Spinal cord (tissue), 10 donors: ENCODE results near the gene PSTPIP1. TPM values are rescaled to one million over a fixed set of nuclear protein-coding genes. Genes with fewer than 3 reads are reported as not detected.
A peak's percentile ranks its signal among the peaks of the same experiment; 100 is the strongest.

Experiments used
- DNase-seq, 6 donors: peaks; one replicate each; pipeline versions ENCODE4 v3.0.0 to v3.0.0-alpha.2; 2013 to 2015; ENCODE audit warnings: low spot score in 6 of 6, low read depth in 4 of 6
- H3K27ac ChIP-seq: one replicate; pipeline ENCODE4 v1.5.1; 2013; ENCODE audit warnings: low read depth, low read length, control low read depth
- H3K27me3 ChIP-seq: one replicate; pipeline ENCODE4 v1.6.1; 2013; ENCODE audit warnings: low read length; ENCODE audit not compliant: control insufficient read depth, insufficient read depth
- H3K36me3 ChIP-seq: one replicate; pipeline ENCODE4 v1.6.1; 2013; ENCODE audit warnings: low read length; ENCODE audit not compliant: control insufficient read depth, insufficient read depth
- H3K4me1 ChIP-seq: one replicate; pipeline ENCODE4 v1.6.1; 2013; ENCODE audit warnings: low read length; ENCODE audit not compliant: control insufficient read depth, insufficient read depth
- H3K4me3 ChIP-seq: one replicate; pipeline ENCODE4 v1.5.1; 2013; ENCODE audit warnings: low read depth, low read length, control low read depth
- H3K9me3 ChIP-seq: one replicate; pipeline ENCODE4 v1.6.1; 2013; ENCODE audit warnings: low read length; ENCODE audit not compliant: control insufficient read depth, insufficient read depth
- WGBS: methylation state at CpG from one replicate; pipeline ENCODE4 v1.1.5; 2013; ENCODE audit warnings: missing lambda C conversion rate; ENCODE audit not compliant: insufficient coverage; 5-methylcytosine and 5-hydroxymethylcytosine counted together
- polyA plus RNA-seq, 2 donors: library from polyadenylated mRNA; unstranded; fragments of 120-200 nt; gene quantifications; one replicate each; pipeline ENCODE4 v1.2.1, GENCODE V29; 2013; ENCODE audit not compliant: insufficient read length in 2 of 2
- total RNA-seq, 2 donors: library from RNA; depleted of rRNA in 1 of 2; stranded (reverse); fragments of 120-200 nt in 1 of 2; fragments of >200 nt in 1 of 2; gene quantifications; one replicate each; pipeline versions ENCODE4 v1.2.3 to v1.2.4, GENCODE V29; 2013 to 2014
- donor health status: healthy.

PSTPIP1 gene
- total and polyA plus RNA-seq, 4 donors = 1.4 to 3.3 (median 1.7) TPM

GRCh38 chr15:76996526-76997401, 1.8 kb downstream of the PSTPIP1 start:
- peaks cover 35% of the 10 kb centered on the region for H3K4me1 ChIP-seq
- no peak overlapping the region for H3K4me3 ChIP-seq
- no peaks in the 10 kb centered on the region for H3K36me3 ChIP-seq
- no peak for DNase-seq
- H3K27ac ChIP-seq = no peak overlapping the region
- 82% methylated on average over 14 of the region's 14 CpGs for WGBS
- no peaks in the 10 kb centered on the region for H3K9me3 ChIP-seq
- H3K27me3 ChIP-seq = no peaks in the 10 kb centered on the region

GRCh38 chr15:76998663-76999285, 3.8 kb downstream of the PSTPIP1 start:
- H3K4me3 ChIP-seq = no peak overlapping the region
- H3K27ac ChIP-seq = no peak overlapping the region
- 71% methylated on average over 7 of the region's 8 CpGs for WGBS
- peaks cover 28% of the 10 kb centered on the region for H3K4me1 ChIP-seq
- peak in 1 of 6 donors; percentile 43 for DNase-seq
- no peaks in the 10 kb centered on the region for H3K9me3 ChIP-seq
- H3K27me3 ChIP-seq = no peaks in the 10 kb centered on the region
- no peaks in the 10 kb centered on the region for H3K36me3 ChIP-seq

GRCh38 chr15:76999996-77000395, 5.1 kb downstream of the PSTPIP1 start:
- Histone ChIP-seq H3K27me3 (no peaks in the 10 kb centered on the region), H3K4me1 (peaks cover 22% of the 10 kb centered on the region), H3K27ac (no peak overlapping the region), H3K4me3 (no peak overlapping the region), H3K9me3 (no peaks in the 10 kb centered on the region), H3K36me3 (no peaks in the 10 kb centered on the region)
- no peak for DNase-seq
- WGBS = 100% methylated on average over 2 of the region's 2 CpGs

GRCh38 chr15:77001351-77001750, 6.4 kb downstream of the PSTPIP1 start:
- no peak for DNase-seq
- WGBS = 57% methylated on average over 4 of the region's 4 CpGs

GRCh38 chr15:77001966-77002365, 7.0 kb downstream of the PSTPIP1 start:
- Histone ChIP-seq H3K27ac (no peak overlapping the region), H3K9me3 (no peaks in the 10 kb centered on the region), H3K27me3 (no peaks in the 10 kb centered on the region), H3K4me3 (no peak overlapping the region), H3K36me3 (no peaks in the 10 kb centered on the region), H3K4me1 (peaks cover 4% of the 10 kb centered on the region)
- no peak for DNase-seq
- WGBS = 49% methylated on average over 3 of the region's 4 CpGs

More at GRCh38 chr15:77001351-77001750, 6.4 kb downstream of the PSTPIP1 start:
- Histone ChIP-seq H3K4me1 (peaks cover 10% of the 10 kb centered on the region), H3K36me3 (no peaks in the 10 kb centered on the region), H3K27me3 (no peaks in the 10 kb centered on the region), H3K9me3 (no peaks in the 10 kb centered on the region), H3K27ac (no peak overlapping the region), H3K4me3 (no peak overlapping the region)

GRCh38 chr15:77002436-77002835, 7.5 kb downstream of the PSTPIP1 start:
- H3K36me3 ChIP-seq = no peaks in the 10 kb centered on the region
- H3K27me3 ChIP-seq = no peaks in the 10 kb centered on the region
- H3K4me1 ChIP-seq = peaks cover 4% of the 10 kb centered on the region
- no peak overlapping the region for H3K4me3 ChIP-seq
- 78% methylated on average over 7 of the region's 7 CpGs for WGBS
- H3K9me3 ChIP-seq = no peaks in the 10 kb centered on the region
- H3K27ac ChIP-seq = no peak overlapping the region
- DNase-seq = no peak

GRCh38 chr15:77002954-77003912, 8.3 kb downstream of the PSTPIP1 start:
- Histone ChIP-seq H3K4me1 (peaks cover 4% of the 10 kb centered on the region), H3K27ac (no peak overlapping the region), H3K4me3 (no peak overlapping the region), H3K27me3 (no peaks in the 10 kb centered on the region), H3K36me3 (no peaks in the 10 kb centered on the region), H3K9me3 (no peaks in the 10 kb centered on the region)
- no peak for DNase-seq
- WGBS = 91% methylated on average over 9 of the region's 16 CpGs

- no peaks in the 10 kb centered on the region for H3K27me3 ChIP-seq
- H3K27ac ChIP-seq = no peak overlapping the region
- WGBS = 85% methylated on average over 4 of the region's 4 CpGs
- H3K4me1 ChIP-seq = peaks cover 4% of the 10 kb centered on the region
- H3K36me3 ChIP-seq = no peaks in the 10 kb centered on the region
- H3K9me3 ChIP-seq = no peaks in the 10 kb centered on the region
- H3K4me3 ChIP-seq = no peak overlapping the region
- no peak for DNase-seq
Observed at GRCh38 chr15:77004189-77004588, 9.3 kb downstream of the PSTPIP1 start.

- no peaks in the 10 kb centered on the region for H3K9me3 ChIP-seq
- no peak for DNase-seq
- no peaks in the 10 kb centered on the region for H3K4me1 ChIP-seq
- no peak overlapping the region for H3K27ac ChIP-seq
- no peak overlapping the region for H3K4me3 ChIP-seq
- H3K27me3 ChIP-seq = no peaks in the 10 kb centered on the region
- 79% methylated on average over 5 of the region's 6 CpGs for WGBS
- no peaks in the 10 kb centered on the region for H3K36me3 ChIP-seq
Observed at GRCh38 chr15:77009176-77009575, 14.2 kb downstream of the PSTPIP1 start.
